GM12873 (cell line): ENCODE data around the gene HOXD4.

Source experiments
- TF ChIP-seq, protein P1 (sequence below): IDR thresholded peaks from 2 replicates; pipeline ENCODE4 v1.5.1; 2012; ENCODE audit warnings: low read depth, mild to moderate bottlenecking, moderate library complexity, low read length, control low read depth; ENCODE audit not compliant: insufficient read depth; ENCODE audit errors: missing control alignments

The HOXD4 gene

GRCh38 chr2:176137252-176137580 lies 14.1 kb upstream of the HOXD4 start:
- TF ChIP-seq, protein P1, sequence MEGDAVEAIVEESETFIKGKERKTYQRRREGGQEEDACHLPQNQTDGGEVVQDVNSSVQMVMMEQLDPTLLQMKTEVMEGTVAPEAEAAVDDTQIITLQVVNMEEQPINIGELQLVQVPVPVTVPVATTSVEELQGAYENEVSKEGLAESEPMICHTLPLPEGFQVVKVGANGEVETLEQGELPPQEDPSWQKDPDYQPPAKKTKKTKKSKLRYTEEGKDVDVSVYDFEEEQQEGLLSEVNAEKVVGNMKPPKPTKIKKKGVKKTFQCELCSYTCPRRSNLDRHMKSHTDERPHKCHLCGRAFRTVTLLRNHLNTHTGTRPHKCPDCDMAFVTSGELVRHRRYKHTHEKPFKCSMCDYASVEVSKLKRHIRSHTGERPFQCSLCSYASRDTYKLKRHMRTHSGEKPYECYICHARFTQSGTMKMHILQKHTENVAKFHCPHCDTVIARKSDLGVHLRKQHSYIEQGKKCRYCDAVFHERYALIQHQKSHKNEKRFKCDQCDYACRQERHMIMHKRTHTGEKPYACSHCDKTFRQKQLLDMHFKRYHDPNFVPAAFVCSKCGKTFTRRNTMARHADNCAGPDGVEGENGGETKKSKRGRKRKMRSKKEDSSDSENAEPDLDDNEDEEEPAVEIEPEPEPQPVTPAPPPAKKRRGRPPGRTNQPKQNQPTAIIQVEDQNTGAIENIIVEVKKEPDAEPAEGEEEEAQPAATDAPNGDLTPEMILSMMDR, result no peak

- TF ChIP-seq, protein P1, result no peak
Observed at GRCh38 chr2:176137906-176138305, 13.4 kb upstream of the HOXD4 start.

GRCh38 chr2:176138526-176138922 lies 12.8 kb upstream of the HOXD4 start:
- TF ChIP-seq, protein P1, result no peak

DNA sequence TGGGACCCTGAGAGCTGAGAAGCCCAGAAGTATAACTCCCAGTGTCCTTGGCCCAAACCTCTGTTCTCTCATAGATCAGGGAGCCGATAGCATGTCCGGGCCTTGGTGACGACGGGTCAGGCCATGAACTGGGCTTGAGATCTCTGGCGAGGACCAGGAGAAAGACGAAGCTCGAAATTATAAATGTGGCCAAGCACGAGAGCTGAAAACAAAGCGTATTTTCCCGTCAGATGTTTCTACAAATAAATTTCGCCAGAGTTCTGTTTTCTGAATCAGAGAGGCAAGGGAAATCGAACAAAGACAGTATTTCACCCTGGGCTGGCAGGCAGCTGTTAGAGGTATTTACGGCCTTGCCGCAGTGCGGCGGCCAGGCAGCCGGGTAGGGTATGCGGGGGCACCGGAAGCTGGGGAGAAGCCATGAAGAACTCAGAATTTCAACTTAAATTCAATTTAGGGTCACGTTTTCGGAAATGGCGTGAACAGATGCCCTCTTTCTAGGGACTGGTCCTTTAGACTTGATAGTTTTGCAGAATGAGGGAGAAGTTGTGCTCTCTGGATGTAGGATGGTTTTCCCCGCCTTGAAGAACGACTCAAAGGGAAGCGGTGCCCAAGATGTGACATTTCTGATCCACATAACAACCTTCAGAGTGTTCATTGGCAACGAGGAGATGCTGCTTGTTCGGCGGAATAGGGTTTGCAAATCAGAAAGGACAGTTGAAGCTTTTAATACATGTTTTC lies 12.3 kb upstream of the HOXD4 start:
- TF ChIP-seq, protein P1, result no peak

DNA sequence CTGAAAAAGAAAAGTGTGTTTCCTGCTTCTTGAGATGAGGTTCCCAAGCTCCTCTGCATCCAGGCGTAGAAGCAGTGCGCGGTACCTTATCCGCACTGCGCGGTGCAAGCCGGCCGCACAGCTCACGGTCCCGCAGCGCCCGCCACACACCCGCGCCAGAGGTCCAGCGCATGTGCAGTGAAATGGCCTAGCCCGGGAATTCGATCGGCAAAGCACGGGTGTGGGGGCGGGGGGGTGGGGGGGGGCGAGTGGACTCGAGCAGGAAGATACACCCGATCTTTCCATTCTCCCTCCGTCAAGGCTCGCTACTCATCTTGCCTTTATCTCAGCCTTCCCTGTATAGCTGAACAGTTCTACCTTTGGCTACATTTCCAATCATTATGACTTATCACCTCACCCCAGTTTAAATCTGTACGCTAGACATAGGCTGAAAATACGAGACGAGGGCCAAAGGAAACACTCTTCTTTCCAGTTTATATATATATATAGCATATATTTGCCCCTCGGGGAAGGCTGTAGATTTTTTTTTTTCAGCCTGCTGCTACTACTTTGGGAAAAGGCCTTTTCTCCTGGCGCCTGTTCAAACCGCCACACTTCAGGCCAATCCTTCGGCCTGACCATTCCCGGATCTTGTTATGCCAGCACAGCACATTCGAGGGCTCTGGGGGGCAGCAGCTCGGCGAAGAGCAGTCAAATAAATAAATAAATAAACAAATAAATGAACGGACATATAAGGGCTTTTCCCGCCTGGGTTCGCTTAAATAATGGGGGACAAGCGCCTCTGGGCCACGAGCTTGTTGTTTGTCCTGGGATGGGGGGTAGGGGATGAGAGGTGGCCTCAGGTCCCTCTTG lies 11.5 kb upstream of the HOXD4 start:
- TF ChIP-seq, protein P1, result no peak

DNA sequence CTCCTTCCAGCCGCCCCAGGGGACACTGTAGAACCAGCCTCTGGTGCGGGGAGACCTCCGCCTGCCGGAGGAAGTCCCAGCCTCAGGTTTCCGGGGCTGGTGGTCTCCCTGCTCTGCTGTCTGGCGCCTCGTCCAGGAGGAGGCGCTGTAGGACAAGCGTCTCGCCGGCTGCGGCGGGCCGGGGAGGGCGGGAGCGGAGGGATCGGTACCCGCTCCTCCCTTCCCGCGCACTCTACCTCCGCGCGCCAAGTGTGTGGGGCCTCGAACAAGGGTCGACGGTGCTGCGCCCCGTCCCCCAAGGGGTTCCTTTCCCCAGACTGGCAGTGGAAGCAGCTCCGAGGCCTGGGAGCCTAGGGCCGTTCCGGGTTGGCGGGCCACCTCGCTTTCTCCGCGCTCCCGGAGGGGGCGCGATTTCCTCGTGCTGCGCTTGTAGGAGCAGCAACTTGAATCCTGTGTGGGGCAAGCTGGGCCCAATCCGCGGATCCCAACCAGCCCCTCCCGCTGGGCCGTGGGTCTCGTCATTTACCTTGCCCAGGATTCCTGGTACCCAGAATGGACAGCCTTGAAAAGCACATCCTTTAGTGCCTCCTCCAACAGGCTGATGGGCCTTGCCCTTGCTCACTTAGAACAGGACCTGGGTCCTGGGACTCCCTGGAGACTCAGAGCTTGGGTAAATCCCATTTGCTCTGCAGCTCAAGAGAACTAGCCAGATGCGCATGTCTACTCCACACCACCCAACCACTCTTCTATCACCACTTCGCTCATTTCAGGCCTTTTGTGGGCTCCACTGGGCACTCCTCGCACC lies 10.6 kb upstream of the HOXD4 start:
- TF ChIP-seq, protein P1, result peak; percentile 86

GRCh38 chr2:176142281-176142680 lies 9.1 kb upstream of the HOXD4 start:
- TF ChIP-seq, protein P1, result no peak
